ENCODE data around the gene CPA1. TPM values are rescaled to one million over a fixed set of nuclear protein-coding genes. Genes with fewer than 3 reads are reported as not detected.

The CPA1 gene
- not detected in 2 replicates for total RNA-seq (2012; rRNA removed)
- not detected in 2 replicates for polyA plus RNA-seq (2012; rRNA removed)
- polyA plus RNA-seq (2012; cell fraction: cytosol; rRNA removed): 0.07 TPM in 1 of 2 replicates, not detected in the other
- polyA plus RNA-seq (2012; cell fraction: nucleus; rRNA removed; ENCODE audit: low replicate concordance): 0.26 and 0.32 TPM in 2 replicates
- Bru-seq, nascent RNA: not detected
- percentile 9 among the genes with signal in this experiment for BruChase-seq, experiment 1, labeled RNA remaining after a 6-hour chase
- not detected for BruChase-seq, experiment 2, labeled RNA remaining after a 2-hour chase
- long read RNA-seq: 0 reads

DNA sequence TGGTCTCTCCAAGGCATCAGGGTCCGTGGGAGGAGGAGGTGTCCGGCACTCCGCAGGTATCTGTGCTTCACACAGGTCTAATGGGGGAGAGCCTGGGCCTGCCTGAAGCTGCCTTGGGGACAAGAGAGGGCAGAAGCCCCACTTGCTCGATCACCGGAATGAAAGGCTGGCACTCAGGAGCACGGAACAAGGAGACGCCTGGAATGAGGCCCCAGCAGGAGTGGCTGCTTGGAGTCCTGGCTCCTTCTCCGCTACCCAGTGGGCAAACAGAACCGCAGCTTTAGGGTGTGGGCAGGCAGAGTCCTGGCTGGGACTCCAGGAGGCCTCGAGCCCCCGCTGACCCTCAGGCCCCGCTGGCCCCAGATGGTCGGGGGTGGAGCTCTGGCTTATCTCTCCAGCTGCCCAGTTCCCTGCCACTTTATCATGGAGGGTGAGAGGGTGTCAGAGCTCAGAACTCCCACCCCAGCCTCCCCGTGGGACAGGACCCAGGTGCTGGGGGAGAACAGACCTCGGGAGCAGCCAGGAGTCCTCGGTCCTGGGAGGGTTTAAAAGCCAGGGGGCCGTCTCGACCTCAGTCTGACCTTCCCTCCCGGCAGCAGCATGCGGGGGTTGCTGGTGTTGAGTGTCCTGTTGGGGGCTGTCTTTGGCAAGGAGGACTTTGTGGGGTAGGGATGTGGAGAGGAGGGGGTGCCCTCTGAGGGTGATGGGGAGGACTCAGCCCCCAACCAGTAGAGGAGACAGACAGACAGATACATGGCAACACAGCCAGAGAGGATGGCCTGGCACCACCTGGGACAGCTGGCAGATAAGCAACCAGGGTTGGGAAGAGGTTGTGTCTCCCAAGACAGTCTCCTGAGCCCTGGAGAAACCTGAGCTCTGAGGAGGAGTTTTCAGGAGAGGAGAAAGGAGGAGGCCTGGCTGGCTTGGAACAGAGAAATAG lies at the start of gene CPA1:
CPA1 (plus strand) TSS at position 574 of the 940 bp plus-strand sequence; CDS start at position 601, 27 bp downstream.
- dilution Hi-C loops (cut with HindIII; ENCODE audit: low sequenced_read_pairs, unreplicated experiment) (no loop called here), intact Hi-C loops (cut with micrococcal nuclease) (no loop called here), in situ Hi-C loops (cut with MboI; ENCODE audit: low sequenced_read_pairs) (no loop called here)
- Histone ChIP-seq H3K4ac (ENCODE audit: low read depth, low read length) (peak within 1 kb of the TSS; percentile 86), H3K9me1 (ENCODE audit: insufficient read depth, low read length) (0 out of 2 replicates have a peak, but pooled peaks cover 6% of the 10 kb centered on the region), H2BK120ac (ENCODE audit: low read depth, low read length) (peak within 1 kb of the TSS; percentile 42), H3K4me3 (ENCODE audit: insufficient read depth, low read depth, low read length) (no peak within 1 kb of the TSS), H2AK9ac (replicated peaks; ENCODE audit: low read depth, low read length, poor library complexity) (peak within 1 kb of the TSS; percentile 82), H2BK15ac (ENCODE audit: low read depth, low read length) (peak within 1 kb of the TSS; percentile 91; the same call in 1 of the 3 replicates), H3K9ac (ENCODE audit: low read depth, low read length) (no peak within 1 kb of the TSS), H3K56ac (ENCODE audit: extremely low read depth, insufficient read depth, low read length) (no peak within 1 kb of the TSS), H3K36me3 (ENCODE audit: control insufficient read depth, insufficient read depth, low read length) (no peaks in the 10 kb centered on the region), H4K20me1 (ENCODE audit: insufficient read depth, low read length) (no peaks in the 10 kb centered on the region), H3K9me3 (ENCODE audit: control insufficient read depth, insufficient read depth, low read length) (peaks cover 4% of the 10 kb centered on the region; the same call in 1 of the 2 replicates), H4K8ac (ENCODE audit: low read depth in 2 of 2, low read length in 2 of 2) (peak within 1 kb of the TSS in 1 of 2 experiments; percentile 60; a peak in 2 of 4 replicates), H3K79me1 (ENCODE audit: low read depth in 1 of 2, low read length in 2 of 2) (no peaks in the 10 kb centered on the region), H2AK5ac (ENCODE audit: low read depth, low read length) (peak within 1 kb of the TSS; percentile 85), H4K5ac (ENCODE audit: low read depth, low read length) (peak within 1 kb of the TSS; percentile 4), H3K23ac (ENCODE audit: low read depth, low read length) (peak within 1 kb of the TSS; percentile 93), H2AFZ (replicated peaks; ENCODE audit: low read length, poor library complexity) (peak within 1 kb of the TSS; percentile 74), H4K91ac (ENCODE audit: insufficient read depth, low read depth, low read length) (peak within 1 kb of the TSS; percentile 68), H2BK5ac (ENCODE audit: low read depth, low read length, poor library complexity, severe bottlenecking) (peak within 1 kb of the TSS; percentile 27), H3K4me1 (ENCODE audit: control insufficient read depth, insufficient read depth, low read length) (peaks cover 11% of the 10 kb centered on the region), H3K27me3 (ENCODE audit: control insufficient read depth, insufficient read depth, low read length) (no peaks in the 10 kb centered on the region), H3K27ac (ENCODE audit: insufficient read depth, low read length) (no peak within 1 kb of the TSS), H3K14ac (replicated peaks; ENCODE audit: low read depth, low read length) (peak within 1 kb of the TSS; percentile 69), H3K18ac (ENCODE audit: low read depth, low read length) (peak within 1 kb of the TSS; percentile 67; the same call in 1 of the 2 replicates), H2BK20ac (ENCODE audit: low read depth, low read length) (peak within 1 kb of the TSS; percentile 75), H3K4me2 (ENCODE audit: low read depth, low read length) (no peak within 1 kb of the TSS)
- no TSS peak for BruUV-seq (replicated peaks)
- TF ChIP-seq NFE2L2 (IDR thresholded peaks at IDR 0.05; ENCODE audit: low read depth, low read length): no peak
- TF ChIP-seq CHD1 (IDR thresholded peaks at IDR 0.05; ENCODE audit: low read depth, low read length): no peak
- TF ChIP-seq SMC3 (IDR thresholded peaks at IDR 0.05; ENCODE audit: low read depth, low read length): no peak
- no peak for TF ChIP-seq MXI1 (IDR thresholded peaks at IDR 0.05; ENCODE audit: borderline replicate concordance, low read depth, low read length)
- TF ChIP-seq RAD21 (IDR thresholded peaks at IDR 0.05; ENCODE audit: low read length): no peak
- TF ChIP-seq, protein P1, sequence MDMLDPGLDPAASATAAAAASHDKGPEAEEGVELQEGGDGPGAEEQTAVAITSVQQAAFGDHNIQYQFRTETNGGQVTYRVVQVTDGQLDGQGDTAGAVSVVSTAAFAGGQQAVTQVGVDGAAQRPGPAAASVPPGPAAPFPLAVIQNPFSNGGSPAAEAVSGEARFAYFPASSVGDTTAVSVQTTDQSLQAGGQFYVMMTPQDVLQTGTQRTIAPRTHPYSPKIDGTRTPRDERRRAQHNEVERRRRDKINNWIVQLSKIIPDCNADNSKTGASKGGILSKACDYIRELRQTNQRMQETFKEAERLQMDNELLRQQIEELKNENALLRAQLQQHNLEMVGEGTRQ (IDR thresholded peaks at IDR 0.05; ENCODE audit: low read depth, low read length): no peak
- TF ChIP-seq MAZ (IDR thresholded peaks at IDR 0.05; ENCODE audit: borderline replicate concordance, low read depth, low read length): no peak
- no peak for TF ChIP-seq FOS (IDR thresholded peaks at IDR 0.05; ENCODE audit: low read depth, low read length)
- TF ChIP-seq CEBPB (IDR thresholded peaks at IDR 0.05; ENCODE audit: low read depth, low read length): no peak
- no peak for TF ChIP-seq RFX5 (IDR thresholded peaks at IDR 0.05; ENCODE audit: low read depth, low read length)
- TF ChIP-seq, protein P2, sequence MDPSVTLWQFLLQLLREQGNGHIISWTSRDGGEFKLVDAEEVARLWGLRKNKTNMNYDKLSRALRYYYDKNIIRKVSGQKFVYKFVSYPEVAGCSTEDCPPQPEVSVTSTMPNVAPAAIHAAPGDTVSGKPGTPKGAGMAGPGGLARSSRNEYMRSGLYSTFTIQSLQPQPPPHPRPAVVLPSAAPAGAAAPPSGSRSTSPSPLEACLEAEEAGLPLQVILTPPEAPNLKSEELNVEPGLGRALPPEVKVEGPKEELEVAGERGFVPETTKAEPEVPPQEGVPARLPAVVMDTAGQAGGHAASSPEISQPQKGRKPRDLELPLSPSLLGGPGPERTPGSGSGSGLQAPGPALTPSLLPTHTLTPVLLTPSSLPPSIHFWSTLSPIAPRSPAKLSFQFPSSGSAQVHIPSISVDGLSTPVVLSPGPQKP (IDR thresholded peaks at IDR 0.05; ENCODE audit: borderline replicate concordance, low read depth, low read length): no peak
- TF ChIP-seq POLR2A (IDR thresholded peaks at IDR 0.05; ENCODE audit: low read depth, low read length): no peak
- TF ChIP-seq MAFK (IDR thresholded peaks at IDR 0.05; ENCODE audit: low read depth, low read length): no peak
- POLR2A ChIA-PET (ENCODE audit: unreplicated experiment): interaction anchor here (0.5 kb wide), 1 partner anchor 103 kb away, joined by 8 read pairs; no protein-coding TSS in a partner anchor
- 54% methylated on average over 11 of the region's 20 CpGs; no CpG with 5 or more reads in 1 of the 2 experiments for WGBS, 2 experiments (ENCODE audit: extremely low coverage in 2 of 2, insufficient read length in 1 of 2)
- DNase-seq (no peak), ATAC-seq (ENCODE audit: low read depth) (peak; percentile 63)
- CTCF ChIA-PET: interaction anchor here (0.7 kb wide), 2 partner anchors 105 to 323 kb away, joined by 3 read pairs; no protein-coding TSS in a partner anchor

Data from IMR-90 (cell line).